Vagina (tissue), 2 donors: Measurements from ENCODE around the gene RSPH9. TPM values are rescaled to one million over a fixed set of nuclear protein-coding genes. Genes with fewer than 3 reads are reported as not detected.
"Not testable (repeated sequence)": the region's sequence is repeated elsewhere in the genome, so short reads cannot be mapped to it uniquely, and the experiment has no call there.

Experiments used
- DNase-seq, 2 donors: peaks; one replicate each; pipeline ENCODE4 v3.0.0-alpha.2; 2017; ENCODE audit errors: extremely low spot score in 2 of 2
- H3K27ac ChIP-seq: fragments of 200-600 bp; sonication (generic); one replicate; pipeline ENCODE4 v1.5.1; 2019
- H3K27me3 ChIP-seq: fragments of 200-600 bp; sonication (generic); one replicate; pipeline ENCODE4 v1.5.1; 2019
- H3K36me3 ChIP-seq, 2 donors: fragments of 200-600 bp; sonication (generic); one replicate each; pipeline ENCODE4 v1.5.1; 2017 to 2019
- H3K4me1 ChIP-seq: fragments of 200-600 bp; sonication (generic); one replicate; pipeline ENCODE4 v1.5.1; 2019
- H3K4me3 ChIP-seq, 2 donors: fragments of 200-600 bp; sonication (generic); 1 replicate in 1 of 2; 2 replicates in 1 of 2; pipeline ENCODE4 v1.5.1; 2016 to 2019
- H3K9me3 ChIP-seq: fragments of 200-600 bp; sonication (generic); one replicate; pipeline ENCODE4 v1.5.1; 2019
- POLR2A ChIP-seq, 2 donors: fragments of 450-650 bp; IDR thresholded peaks; one replicate each; pipeline ENCODE4 v1.6.1; 2017; ENCODE audit warnings: antibody characterized with exemption in 2 of 2, mild to moderate bottlenecking in 2 of 2, moderate library complexity in 2 of 2
- POLR2AphosphoS5 ChIP-seq, 2 donors: sonication (generic); formaldehyde crosslinking; IDR thresholded peaks; one replicate each; pipeline ENCODE4 v1.9.0; 2017; ENCODE audit warnings: antibody characterized with exemption in 2 of 2, mild to moderate bottlenecking in 2 of 2, low read depth in 1 of 2; ENCODE audit not compliant: insufficient read depth in 1 of 2
- intact Hi-C: fragments of 100-400 bp; cut with DNase I; formaldehyde crosslinking; loops from one replicate; pipeline ENCODE4 v1.15.1; 2023
- total RNA-seq: library from RNA; depleted of rRNA; stranded (reverse); fragments of >200 nt; gene quantifications from one replicate; pipeline ENCODE4 v1.2.3, GENCODE V29; 2016
- TF ChIP-seq, protein P1 (sequence below), 3 experiments: fragments of 450-650 bp in 2 of 3; fragments of 200-600 bp in 1 of 3; sonication (generic) in 1 of 3; IDR thresholded peaks; one replicate each; pipeline ENCODE4 v1.5.1; 2017 to 2019; ENCODE audit warnings: antibody characterized with exemption in 3 of 3, mild to moderate bottlenecking in 2 of 3, moderate library complexity in 2 of 3

RSPH9 gene
- total RNA-seq, 1 donor from 2014 or later: 0.74 TPM

- H3K27me3 ChIP-seq: no peaks in the 10 kb centered on the region
- intact Hi-C loops: no loop called here
- TF ChIP-seq, protein P1, sequence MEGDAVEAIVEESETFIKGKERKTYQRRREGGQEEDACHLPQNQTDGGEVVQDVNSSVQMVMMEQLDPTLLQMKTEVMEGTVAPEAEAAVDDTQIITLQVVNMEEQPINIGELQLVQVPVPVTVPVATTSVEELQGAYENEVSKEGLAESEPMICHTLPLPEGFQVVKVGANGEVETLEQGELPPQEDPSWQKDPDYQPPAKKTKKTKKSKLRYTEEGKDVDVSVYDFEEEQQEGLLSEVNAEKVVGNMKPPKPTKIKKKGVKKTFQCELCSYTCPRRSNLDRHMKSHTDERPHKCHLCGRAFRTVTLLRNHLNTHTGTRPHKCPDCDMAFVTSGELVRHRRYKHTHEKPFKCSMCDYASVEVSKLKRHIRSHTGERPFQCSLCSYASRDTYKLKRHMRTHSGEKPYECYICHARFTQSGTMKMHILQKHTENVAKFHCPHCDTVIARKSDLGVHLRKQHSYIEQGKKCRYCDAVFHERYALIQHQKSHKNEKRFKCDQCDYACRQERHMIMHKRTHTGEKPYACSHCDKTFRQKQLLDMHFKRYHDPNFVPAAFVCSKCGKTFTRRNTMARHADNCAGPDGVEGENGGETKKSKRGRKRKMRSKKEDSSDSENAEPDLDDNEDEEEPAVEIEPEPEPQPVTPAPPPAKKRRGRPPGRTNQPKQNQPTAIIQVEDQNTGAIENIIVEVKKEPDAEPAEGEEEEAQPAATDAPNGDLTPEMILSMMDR (IDR thresholded peaks at IDR 0.05): no peak
- TF ChIP-seq POLR2A (IDR thresholded peaks at IDR 0.05) (no peak), POLR2AphosphoS5 (IDR thresholded peaks at IDR 0.05; ENCODE audit: insufficient read depth in 1 of 2, low read depth in 1 of 2) (no peak)
- H3K9me3 ChIP-seq: no peaks in the 10 kb centered on the region
- no peaks in the 10 kb centered on the region for H3K36me3 ChIP-seq
- no peak for DNase-seq
- no peak overlapping the region for H3K27ac ChIP-seq
- no peak overlapping the region for H3K4me3 ChIP-seq
- peaks cover 7% of the 10 kb centered on the region for H3K4me1 ChIP-seq
Measured at GRCh38 chr6:43647613-43648012, 2.8 kb downstream of the RSPH9 start.

DNA sequence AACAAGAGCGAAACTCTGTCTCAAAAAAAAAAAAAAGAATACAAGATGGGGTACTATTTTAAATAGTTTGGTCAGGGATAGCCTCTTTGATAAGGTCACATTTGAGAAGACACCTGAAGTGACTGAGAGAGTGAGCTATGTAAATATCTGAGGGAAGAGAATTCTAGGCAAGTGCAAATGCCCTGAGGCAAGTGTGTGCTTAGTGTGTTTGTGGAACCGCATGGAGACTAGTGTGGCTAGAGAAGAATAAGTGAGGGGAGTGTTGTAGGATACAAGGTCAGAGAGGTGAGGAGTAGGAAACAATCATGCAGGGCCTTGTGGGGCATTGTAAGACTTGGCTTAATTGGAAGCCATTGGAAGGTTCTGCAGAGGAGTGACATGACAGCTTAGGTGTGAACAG, 3.4 kb downstream of the RSPH9 start:
- TF ChIP-seq POLR2AphosphoS5 (IDR thresholded peaks at IDR 0.05; ENCODE audit: insufficient read depth in 1 of 2, low read depth in 1 of 2): no peak
- TF ChIP-seq, protein P1 (IDR thresholded peaks at IDR 0.05): no peak
- no peak for TF ChIP-seq POLR2A (IDR thresholded peaks at IDR 0.05)
- Histone ChIP-seq H3K27me3 (no peaks in the 10 kb centered on the region), H3K4me3 (no peak overlapping the region), H3K9me3 (no peaks in the 10 kb centered on the region), H3K4me1 (peaks cover 7% of the 10 kb centered on the region), H3K36me3 (no peaks in the 10 kb centered on the region), H3K27ac (no peak overlapping the region)
- intact Hi-C loops: no loop called here
- no peak for DNase-seq

- intact Hi-C loops, DNase-seq, H3K27me3 ChIP-seq, H3K9me3 ChIP-seq, H3K4me3 ChIP-seq, H3K27ac ChIP-seq, H3K4me1 ChIP-seq, H3K36me3 ChIP-seq: not testable (repeated sequence)
Measured at GRCh38 chr6:43652822-43653221, 8.0 kb downstream of the RSPH9 start.

GRCh38 chr6:43657221-43657802, 12.5 kb downstream of the RSPH9 start:
- Histone ChIP-seq H3K4me1 (no peaks in the 10 kb centered on the region), H3K36me3 (no peaks in the 10 kb centered on the region), H3K27me3 (no peaks in the 10 kb centered on the region), H3K4me3 (no peak overlapping the region), H3K27ac (no peak overlapping the region), H3K9me3 (no peaks in the 10 kb centered on the region)
- intact Hi-C loops: no loop called here
- no peak for DNase-seq
- no peak for TF ChIP-seq POLR2AphosphoS5 (IDR thresholded peaks at IDR 0.05; ENCODE audit: insufficient read depth in 1 of 2, low read depth in 1 of 2)
- TF ChIP-seq POLR2A (IDR thresholded peaks at IDR 0.05): no peak
- TF ChIP-seq, protein P1 (IDR thresholded peaks at IDR 0.05): no peak

DNA sequence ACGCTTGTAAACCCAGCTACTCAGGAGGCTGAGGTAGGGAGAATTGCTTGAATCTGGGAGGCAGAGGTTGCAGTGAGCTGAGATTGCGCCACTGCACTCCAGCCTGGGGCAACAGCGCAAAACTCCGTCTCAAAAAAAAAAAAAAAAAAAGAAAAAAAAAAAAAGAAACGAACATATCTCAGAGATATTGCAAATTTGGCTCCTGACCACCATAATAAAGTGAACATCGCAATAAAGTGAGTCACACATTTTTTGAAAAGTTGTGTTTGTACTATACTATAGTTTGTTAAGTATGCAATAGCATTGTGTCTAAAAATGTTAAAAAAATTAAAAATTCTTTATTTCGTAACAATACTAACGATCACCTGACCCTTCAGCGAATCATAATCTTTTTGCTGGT, 13.3 kb downstream of the RSPH9 start:
- intact Hi-C loops: no loop called here
- Histone ChIP-seq H3K36me3 (no peaks in the 10 kb centered on the region), H3K27ac (no peak overlapping the region), H3K4me1 (no peaks in the 10 kb centered on the region), H3K4me3 (no peak overlapping the region), H3K9me3 (no peaks in the 10 kb centered on the region), H3K27me3 (no peaks in the 10 kb centered on the region)
- TF ChIP-seq POLR2A (IDR thresholded peaks at IDR 0.05) (no peak), POLR2AphosphoS5 (IDR thresholded peaks at IDR 0.05; ENCODE audit: insufficient read depth in 1 of 2, low read depth in 1 of 2) (no peak)
- TF ChIP-seq, protein P1 (IDR thresholded peaks at IDR 0.05): no peak
- DNase-seq: no peak

GRCh38 chr6:43662948-43663347, 18.1 kb downstream of the RSPH9 start:
- not testable (repeated sequence) for H3K27me3 ChIP-seq, H3K4me1 ChIP-seq, DNase-seq, H3K27ac ChIP-seq, H3K36me3 ChIP-seq, H3K4me3 ChIP-seq, H3K9me3 ChIP-seq
- intact Hi-C loops: loop anchor here (10.0 kb wide), 1 partner anchor 292 kb away; no protein-coding TSS in a partner anchor
